ENCODE measurements around the gene STEAP2.
"Not testable (repeated sequence)": the region's sequence is repeated elsewhere in the genome, so short reads cannot be mapped to it uniquely, and the experiment has no call there.

STEAP2 gene

DNA sequence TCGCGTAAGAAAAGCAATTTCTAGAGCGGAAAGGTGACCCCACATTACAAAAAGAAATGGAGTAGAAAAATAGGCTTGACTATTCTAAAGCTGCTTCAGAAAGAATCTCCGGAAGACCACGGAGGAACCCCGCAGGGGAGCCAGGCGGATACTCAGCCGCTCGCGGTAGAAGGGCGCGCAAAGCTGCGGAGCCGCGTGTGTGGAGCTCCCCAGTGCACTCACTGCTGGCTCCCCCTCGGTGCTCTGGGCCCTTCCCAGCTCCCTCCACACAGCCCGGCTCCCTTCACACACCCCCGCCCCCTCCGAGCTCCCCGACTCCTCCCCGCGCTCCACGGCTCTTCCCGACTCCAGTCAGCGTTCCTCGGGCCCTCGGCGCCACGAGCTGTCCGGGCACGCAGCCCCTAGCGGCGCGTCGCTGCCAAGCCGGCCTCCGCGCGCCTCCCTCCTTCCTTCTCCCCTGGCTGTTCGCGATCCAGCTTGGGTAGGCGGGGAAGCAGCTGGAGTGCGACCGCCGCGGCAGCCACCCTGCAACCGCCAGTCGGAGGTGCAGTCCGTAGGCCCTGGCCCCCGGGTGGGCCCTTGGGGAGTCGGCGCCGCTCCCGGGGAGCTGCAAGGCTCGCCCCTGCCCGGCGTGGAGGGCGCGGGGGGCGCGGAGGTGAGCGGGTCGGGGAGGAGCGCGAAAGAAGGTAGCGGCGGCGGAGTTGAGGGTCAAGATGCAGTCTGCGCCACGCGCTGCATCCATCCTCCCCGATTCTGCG is at the start of gene STEAP2:
TSS of gene STEAP2 (plus strand) at position 350 of the 758 bp plus-strand sequence. CDS start 13,343 bp downstream, outside the sequence.
- DNase-seq = peak; percentile 79 to 87

DNA sequence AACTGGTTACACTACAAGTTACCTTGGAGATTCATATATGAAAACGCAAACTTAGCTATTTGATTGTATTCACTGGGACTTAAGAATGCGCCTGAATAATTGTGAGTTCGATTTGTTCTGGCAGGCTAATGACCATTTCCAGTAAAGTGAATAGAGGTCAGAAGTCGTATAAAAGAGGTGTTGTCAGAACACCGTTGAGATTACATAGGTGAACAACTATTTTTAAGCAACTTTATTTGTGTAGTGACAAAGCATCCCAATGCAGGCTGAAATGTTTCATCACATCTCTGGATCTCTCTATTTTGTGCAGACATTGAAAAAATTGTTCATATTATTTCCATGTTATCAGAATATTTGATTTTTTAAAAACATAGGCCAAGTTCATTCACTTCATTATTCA is 48.0 kb upstream of the STEAP2 start:
- DNase-seq = no peak

DNA sequence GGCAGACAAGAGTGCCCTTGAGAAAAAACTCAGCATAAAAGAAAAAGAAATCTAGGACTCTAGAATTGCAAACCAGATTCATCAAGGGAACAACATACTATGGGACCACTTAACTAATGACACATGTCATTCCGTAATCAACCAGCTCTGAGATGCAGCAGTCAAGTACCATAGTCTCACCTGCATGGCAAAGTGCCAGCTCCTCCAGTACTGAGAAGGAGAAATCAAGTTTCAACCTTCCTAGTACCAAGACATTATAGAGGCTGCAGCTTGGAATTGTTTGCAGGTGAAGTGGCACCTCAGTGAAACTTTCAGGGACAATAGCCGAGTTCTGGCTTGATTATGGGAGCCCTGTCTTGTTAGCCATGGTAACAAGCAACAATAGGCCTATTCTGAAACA is 45.8 kb upstream of the STEAP2 start:
- no peak for DNase-seq

DNA sequence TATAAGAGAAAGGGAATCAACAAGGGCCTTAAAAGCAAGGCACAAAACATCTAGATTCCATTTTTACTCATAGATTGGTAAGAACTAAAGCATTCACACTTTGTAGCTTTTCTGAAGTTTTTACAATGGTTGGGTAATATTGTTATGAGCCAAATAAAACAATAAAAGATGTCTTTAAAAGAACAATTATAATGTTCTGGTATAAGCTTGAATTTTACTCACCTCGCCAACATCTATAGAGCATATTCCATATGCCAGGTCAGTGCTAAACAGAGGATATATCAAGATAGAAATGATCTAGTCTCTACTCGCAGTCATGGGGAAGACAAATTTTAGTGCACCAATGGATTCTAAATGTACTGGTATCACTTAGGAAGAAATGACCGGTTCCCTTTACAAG is 45.4 kb upstream of the STEAP2 start:
- no peak for DNase-seq

DNA sequence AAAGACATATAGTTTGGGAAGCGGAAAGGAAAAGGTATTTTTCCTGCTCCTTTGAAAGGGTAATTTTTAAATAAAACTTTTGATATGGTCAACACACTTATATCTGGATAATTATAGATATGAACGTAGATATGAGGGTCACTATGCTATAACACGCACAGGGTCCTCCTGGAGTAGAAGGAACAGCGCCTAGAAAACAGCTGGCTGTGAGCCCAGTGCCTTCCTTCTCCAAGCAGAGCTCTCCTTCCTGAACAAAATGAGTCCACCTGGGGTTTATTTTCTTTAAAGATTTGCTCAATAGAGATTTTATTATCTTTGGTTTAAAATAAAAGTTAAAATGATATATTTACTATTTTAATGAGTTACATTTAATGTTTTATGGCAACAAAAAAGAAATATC is 44.2 kb upstream of the STEAP2 start:
- DNase-seq = no peak

DNA sequence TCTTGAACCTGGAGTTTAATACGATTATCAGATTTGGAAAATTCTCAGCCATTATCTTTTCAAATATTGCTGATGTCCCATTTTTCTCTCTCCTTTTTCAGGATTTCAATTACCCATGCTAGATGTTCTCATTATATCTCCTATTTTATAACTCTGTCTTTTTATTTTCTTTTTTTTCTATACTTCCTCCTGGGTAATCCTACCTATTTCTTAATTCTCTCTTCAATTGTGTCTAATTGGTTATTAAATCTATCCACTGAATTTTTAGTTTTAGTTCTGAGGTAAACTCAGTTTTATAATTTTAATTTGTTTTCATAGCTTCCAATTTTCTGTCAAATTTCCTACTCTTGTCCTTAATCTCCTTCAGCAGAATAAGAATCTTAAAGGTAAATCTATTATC is 41.6 kb upstream of the STEAP2 start:
- DNase-seq = no peak

DNA sequence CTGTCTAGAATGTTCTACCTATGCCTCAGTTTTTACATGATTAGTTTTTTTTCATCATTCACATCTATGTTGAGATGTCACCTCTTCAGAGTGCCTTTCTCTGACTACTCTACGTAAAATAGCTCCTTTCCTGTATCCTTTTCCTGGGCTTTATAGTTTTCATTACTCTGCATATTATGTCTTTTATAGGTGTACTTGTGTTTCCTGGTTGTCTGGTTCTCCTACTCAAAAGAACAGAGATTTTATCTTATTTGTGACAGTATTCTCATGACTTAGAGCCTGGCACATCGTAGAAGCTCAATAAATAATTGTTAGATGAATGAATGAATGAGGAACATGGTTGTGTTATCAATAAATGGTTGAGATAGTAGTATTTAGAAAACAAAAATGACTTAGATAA is 39.4 kb upstream of the STEAP2 start:
- no peak for DNase-seq

DNA sequence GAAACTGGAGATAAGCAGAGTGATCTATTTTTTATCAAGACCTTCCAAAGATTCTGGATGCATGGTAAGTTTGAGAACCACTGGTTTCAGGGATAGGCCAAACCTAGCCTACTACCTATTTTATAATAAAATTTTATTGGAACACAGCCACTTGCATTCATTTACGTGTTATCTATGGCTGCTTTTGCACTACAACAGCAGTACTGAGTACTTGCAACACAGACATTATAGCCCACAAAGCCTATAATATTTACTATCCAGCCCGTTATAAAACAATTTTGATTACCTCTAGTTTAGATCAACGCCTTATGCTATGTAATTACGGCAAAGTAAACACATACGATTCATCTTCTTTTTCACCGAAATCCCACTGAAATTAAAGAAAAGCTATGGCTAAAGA is 38.9 kb upstream of the STEAP2 start:
- DNase-seq = no peak

DNA sequence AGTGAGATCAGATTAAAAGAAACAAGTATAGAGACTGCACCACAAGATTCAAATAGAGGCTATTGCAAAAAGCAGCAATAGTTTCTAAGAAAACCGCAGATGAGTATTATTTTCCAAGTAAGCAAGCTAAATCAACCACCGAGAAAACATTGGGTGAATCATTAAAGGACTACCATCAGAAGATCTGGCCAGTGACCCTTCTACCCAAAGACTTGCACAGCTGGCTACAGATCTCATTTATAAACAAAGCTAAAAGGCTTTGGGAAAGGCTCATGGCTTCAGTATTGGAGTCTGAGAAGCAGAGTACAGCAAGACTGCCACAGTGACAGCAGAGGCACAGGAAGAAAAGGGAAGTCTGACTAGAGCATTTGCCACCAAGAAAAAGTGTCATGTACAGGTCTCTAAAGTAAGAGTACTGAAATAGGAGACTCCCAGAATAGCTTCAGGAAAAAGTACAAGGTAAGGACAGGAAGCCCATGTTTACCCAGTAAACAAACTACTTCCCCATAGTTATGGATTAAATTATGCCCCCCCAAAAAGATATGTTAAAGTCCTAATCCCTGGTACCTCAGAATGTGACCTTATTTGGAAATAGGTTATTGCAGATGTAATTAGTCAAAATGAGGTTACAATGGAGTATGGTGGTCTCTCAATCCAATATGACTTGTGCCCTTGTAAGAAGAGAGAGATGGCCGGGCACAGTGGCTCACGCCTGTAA is 38.3 kb upstream of the STEAP2 start:
- DNase-seq = no peak

DNA sequence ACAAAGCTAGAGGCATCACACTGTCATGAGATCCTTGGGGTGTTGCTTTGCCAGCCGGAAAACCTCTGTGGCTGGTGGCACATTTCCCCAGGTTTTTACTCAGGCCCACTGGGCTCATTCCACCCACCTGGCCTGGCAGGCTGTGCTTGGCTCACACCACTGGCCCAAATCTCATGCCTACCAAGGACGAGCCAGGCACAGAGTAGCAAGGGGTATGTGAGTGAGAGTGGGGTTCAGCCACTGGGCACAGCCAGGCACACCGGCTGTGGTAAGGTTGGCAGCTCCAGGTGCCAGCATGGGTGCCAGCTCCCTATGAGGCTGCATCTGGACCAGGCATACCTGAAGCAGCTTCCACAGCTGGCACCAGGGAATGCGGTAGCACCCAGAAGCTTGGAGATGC is 35.9 kb upstream of the STEAP2 start:
- no peak for DNase-seq

DNA sequence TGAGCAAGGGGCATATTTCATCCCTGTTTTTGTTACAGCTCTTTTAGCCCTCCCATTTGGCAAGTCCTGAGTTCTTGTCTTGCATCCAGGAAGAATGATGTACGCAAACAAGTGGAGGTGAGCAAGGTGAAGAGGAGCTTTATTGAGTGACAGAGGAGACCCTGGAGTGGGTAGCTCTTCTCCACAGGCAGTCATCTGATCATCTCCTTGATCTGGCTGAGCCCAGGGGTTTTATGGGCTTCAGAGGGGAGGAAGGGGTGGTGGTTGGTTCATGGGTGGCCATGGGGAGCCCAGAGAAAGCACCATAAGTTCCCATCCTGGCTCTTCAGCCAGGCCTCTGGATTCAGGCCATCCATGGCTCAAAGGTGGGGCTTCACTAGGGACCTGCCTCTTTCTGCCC is 35.3 kb upstream of the STEAP2 start:
- DNase-seq = no peak

DNA sequence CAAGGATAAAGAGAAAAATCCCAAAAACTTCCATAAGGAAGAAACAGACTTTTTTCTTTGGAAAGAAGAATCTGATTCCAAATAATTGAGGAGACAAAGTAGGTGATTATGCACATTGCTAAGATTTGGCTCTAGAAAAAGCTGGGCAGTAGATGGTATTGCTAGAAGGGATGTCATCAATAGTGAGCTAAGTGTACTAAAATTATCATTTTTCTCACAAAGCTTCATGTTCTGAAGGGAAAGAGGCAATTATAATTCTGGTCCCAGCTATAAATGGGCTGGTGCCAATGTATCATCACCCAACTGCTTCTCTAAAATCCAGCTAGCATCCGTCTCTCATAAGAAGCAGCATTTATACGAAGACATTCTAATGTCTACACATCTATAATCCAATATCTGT is 33.4 kb upstream of the STEAP2 start:
- DNase-seq = no peak

DNA sequence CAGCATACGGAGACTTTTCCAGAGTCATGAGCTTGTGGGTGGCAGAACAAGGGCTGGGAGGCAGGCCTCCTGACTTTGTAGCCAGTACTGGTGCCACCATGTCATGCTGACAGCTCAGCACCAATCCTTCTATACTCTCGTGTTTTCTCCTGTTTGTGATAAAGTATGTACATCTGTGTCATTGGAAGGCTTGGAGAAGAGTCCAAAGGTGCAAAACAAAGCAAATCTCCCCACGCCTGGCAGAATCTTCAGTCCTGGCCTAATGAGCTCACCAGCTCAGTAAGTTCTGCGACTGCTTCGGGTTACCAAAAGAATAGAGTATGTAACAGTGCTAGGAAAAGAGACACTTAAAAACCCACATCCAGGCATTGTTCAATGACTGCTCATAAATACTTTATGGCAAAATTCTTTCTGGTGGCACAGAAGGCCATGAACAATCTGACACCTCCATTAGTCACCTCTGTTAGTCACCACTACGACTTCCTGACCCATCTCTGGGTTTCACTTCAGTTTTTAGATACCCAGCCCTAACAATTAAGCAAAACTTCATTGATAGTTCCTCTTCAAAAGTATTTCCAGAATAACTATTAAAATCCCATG is 32.8 kb upstream of the STEAP2 start:
- DNase-seq = no peak

DNA sequence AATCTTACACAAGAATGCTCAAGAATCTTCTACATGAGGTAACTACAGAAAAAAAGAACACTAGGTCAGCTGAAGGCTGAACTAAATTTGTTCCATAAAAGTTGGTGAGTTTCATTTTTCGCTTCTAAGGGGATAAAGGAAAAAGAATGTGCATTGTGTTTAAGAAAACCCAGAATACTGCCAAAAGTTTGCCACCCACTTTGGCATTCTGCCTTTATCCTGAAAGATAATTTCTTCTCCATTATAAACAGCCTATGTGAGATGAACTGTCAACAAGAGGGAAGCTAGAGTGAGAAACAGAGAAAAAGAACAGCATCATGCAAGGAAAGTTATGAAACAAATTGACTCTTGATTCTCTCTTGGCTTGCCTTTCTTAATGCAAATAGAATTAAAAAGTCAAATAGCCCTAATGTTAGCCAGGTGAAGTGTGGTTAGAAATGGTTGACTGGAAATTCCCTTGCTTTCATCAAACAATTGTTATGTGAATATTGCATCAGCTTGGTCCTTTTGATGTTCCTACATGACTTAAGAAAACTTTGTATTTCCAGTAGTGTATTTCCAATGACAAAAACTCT is 31.4 kb upstream of the STEAP2 start:
- no peak for DNase-seq

DNA sequence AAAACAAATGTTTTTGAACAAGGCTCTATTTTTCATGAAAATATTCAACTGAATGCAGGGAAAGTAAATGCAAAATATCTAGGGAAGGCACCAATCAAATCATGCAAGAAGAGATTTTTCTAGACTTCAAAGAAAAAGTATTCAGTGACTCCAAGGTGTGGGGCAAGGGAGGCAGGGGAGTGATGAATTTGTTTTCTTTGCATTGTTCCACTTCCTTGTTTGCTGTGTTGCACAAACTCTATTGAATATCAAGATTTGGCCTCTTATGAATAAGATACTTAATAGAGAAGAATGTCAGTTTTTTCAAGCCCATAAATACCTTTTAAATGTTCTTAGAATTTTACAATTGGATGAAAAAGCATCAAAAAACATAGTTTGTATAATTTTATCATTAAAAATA is 30.9 kb upstream of the STEAP2 start:
- DNase-seq = no peak

DNA sequence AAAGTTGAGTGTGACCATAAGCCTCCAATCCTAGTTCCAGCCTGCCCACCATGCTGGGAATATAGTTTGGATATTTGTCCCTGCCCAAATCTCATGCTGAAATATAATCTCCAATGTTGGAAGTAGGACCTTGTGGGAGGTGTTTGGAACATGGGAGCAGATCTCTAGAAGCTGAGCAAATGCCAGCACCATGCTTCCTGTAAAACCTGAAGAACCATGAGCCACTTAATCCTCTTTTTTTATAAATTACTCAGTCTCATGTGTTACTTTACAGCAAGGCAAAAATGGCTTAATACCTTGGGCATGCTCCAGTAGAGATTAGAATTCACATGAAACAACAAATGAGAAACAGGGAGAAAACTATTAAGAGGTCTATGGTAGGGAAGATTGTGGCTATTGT is 30.1 kb upstream of the STEAP2 start:
- DNase-seq = no peak

DNA sequence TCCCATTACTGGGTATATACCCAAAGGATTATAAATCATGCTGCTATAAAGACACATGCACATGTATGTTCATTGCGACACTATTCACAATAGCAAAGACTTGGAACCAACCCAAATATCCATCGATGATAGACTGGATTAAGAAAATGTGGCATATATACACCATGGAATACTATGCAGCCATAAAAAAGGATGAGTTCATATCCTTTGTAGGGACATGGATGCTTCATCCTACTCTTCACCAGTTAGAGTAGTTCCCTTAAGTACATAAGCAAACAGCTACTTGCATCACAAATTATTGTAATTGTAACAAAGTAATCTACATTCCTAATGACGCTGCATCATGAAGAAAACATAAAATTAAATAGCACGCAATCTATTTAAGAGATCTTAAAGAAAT is 25.2 kb upstream of the STEAP2 start:
- not testable (repeated sequence) for DNase-seq

DNA sequence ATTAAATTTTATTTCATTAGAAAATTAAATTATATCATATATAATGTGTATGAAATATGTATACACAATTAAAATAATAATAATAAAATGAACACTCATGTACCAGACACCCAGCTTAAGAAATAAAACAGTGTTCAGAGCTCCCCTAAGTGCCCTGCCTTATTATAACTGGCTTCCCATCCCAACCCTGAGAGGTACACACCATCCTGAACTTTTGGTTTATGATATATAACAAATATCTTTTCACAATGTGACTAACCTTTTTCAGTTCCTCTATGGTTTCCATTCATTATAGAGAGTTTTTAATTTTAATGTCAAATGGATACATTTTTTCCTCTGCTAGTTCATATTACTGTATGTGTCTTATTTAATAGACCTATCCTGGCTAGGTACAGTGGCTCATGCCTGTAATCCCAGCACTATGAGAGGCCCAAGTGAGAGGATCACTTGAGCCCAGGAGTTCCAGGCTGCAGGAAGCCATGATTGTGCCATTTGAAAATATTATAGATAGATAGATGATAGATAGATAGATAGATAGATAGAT is 24.0 kb upstream of the STEAP2 start:
- no peak for DNase-seq

DNA sequence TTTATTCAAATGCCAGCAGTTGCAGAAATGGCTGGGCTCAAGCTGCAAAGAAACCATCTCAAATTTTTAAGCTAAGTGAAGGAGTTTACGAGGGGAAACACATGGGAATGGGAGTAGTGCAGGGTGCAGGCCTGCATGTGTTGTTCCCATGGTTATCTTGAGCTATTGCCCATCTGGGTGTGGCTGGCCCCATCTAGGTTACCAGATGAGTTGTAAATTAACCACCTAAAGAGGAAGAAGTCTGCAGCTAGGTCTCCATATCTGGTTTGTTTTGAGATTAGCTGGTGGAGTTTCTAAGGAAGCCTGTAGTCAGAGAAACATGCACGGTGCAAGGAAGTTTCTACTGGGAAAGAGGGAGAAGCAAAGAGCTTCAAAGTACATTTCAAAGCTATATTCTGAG is 23.3 kb upstream of the STEAP2 start:
- DNase-seq = no peak

DNA sequence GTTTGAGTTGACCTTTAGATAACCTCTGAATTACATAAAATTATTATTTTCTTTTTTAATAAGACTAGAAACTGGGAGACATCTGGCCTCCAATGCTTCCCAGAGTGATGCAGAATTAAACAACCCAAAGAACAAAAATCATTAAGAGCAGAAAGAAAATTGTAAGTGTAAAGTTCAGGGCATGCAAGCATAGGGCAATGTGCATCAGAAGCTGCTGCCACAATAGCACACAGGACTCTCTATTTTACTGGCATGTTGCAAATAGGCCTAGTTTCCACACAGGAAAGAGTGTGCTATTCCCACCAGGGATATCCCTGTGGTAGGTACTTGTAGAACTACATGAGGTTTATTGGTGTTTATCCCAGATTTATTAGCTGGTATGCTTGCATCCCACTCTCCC is 20.5 kb upstream of the STEAP2 start:
- DNase-seq = no peak

DNA sequence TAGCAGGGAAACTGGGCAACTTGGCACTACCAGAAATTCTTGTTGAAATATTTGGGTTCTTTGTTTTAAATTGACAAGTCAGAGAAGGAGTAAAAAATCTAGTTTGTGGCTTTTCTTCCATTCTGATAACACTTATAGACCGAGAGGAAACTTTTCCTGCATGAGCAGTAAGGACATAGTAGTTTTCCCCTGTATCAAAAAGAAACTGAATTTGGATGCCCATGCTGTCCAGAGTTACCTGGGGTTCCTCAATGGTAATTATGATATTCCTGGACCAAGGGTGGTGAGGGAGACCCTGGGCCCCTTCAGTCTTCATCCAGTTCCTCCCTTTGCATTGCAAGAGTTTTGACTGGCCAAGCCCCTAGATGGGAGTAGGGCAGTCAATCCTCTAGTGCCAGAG is 19.9 kb upstream of the STEAP2 start:
- DNase-seq = no peak

DNA sequence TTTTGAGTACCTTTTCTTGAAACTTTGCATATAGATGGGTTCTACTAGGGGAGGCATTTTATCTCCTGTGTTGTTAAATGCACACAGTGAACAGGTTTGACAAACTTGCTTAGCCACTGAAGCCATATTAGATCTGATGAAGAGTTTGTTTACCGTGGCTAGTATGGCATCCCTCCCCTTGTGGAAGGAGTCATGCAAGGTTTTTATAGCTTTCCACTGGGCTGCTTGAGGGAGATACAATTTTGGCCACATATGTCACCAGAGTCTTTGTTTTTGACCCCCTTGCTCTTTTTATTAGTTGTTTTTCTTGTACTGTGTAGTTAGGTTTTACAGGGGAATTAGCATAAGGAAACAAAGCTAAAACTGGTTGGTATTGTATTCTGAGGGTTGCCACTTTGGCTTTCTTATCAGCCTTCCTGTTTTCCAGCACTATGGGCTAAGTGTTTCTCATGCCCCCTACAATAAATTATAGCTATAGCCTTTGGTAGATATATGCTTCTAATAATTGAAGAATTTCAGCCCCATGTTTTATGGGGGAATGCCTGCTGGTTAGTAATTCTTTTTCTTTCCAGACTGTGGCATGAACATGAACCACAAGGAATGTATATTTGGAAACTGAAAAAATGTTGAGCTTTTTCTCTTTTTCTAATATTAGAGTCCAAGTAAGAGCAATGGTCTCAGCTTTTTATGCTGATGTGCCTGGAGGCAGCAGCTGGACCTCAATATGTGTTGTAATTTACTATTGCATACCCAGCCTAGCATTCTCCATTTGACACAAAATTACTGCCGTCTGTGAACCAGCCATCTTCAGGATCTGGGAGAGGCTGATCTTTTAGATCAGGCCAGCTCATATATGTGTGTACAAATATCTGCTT is 18.4 kb upstream of the STEAP2 start:
- no peak for DNase-seq
